Iris pigment epithelial cell (primary cell): ENCODE data around the gene ZFP92.
A peak's percentile ranks its signal among the peaks of the same experiment; 100 is the strongest.
"Not testable (repeated sequence)": the region's sequence is repeated elsewhere in the genome, so short reads cannot be mapped to it uniquely, and the experiment has no call there.

Source experiments
- DNase-seq: peaks from one replicate; pipeline ENCODE4 v3.0.0-alpha.2; 2011; ENCODE audit warnings: low read depth

The ZFP92 gene

GRCh38 chrX:153411255-153411987 lies at the start of gene ZFP92:
TSS of gene ZFP92 (plus strand) at chrX:153411472. CDS start at chrX:153418323, 6,851 bp downstream.
- peak; percentile 6 for DNase-seq

GRCh38 chrX:153361781-153362397 lies 49.4 kb upstream of the ZFP92 start:
- no peak for DNase-seq

- no peak for DNase-seq
Measured at GRCh38 chrX:153365670-153366069, 45.6 kb upstream of the ZFP92 start.

GRCh38 chrX:153366119-153366518 lies 45.2 kb upstream of the ZFP92 start:
- no peak for DNase-seq

GRCh38 chrX:153366878-153367538 lies 44.3 kb upstream of the ZFP92 start:
- no peak for DNase-seq

- peak; percentile 34 for DNase-seq
Measured at GRCh38 chrX:153370293-153371055, 40.8 kb upstream of the ZFP92 start.

- DNase-seq: peak; percentile 15
Measured at GRCh38 chrX:153371256-153371655, 40.0 kb upstream of the ZFP92 start.

GRCh38 chrX:153372949-153373348 lies 38.3 kb upstream of the ZFP92 start:
- DNase-seq: no peak

GRCh38 chrX:153374426-153374825 lies 36.8 kb upstream of the ZFP92 start:
- no peak for DNase-seq

- no peak for DNase-seq
Measured at GRCh38 chrX:153375571-153375970, 35.7 kb upstream of the ZFP92 start.

GRCh38 chrX:153377727-153378126 lies 33.5 kb upstream of the ZFP92 start:
- DNase-seq: no peak

GRCh38 chrX:153378607-153379006 lies 32.7 kb upstream of the ZFP92 start:
- DNase-seq: no peak

- no peak for DNase-seq
Measured at GRCh38 chrX:153379508-153379907, 31.8 kb upstream of the ZFP92 start.

- no peak for DNase-seq
Measured at GRCh38 chrX:153379971-153380581, 31.2 kb upstream of the ZFP92 start.

- no peak for DNase-seq
Measured at GRCh38 chrX:153380691-153381090, 30.6 kb upstream of the ZFP92 start.

GRCh38 chrX:153381684-153382532 lies 29.4 kb upstream of the ZFP92 start:
- DNase-seq: peak; percentile 94

GRCh38 chrX:153382563-153383482 lies 28.4 kb upstream of the ZFP92 start:
- no peak for DNase-seq

- no peak for DNase-seq
Measured at GRCh38 chrX:153384390-153384789, 26.9 kb upstream of the ZFP92 start.

- DNase-seq: not testable (repeated sequence)
Measured at GRCh38 chrX:153384973-153385372, 26.3 kb upstream of the ZFP92 start.

- no peak for DNase-seq
Measured at GRCh38 chrX:153386097-153386496, 25.2 kb upstream of the ZFP92 start.
